NOMO-1 treated with DMSO at 0.1 percent for 48 hours (cell line): Measurements from ENCODE around the gene SAP30L.

Experiments
- DNase-seq: peaks from one replicate; lab custom pipeline; 2025; ENCODE audit not compliant: unreplicated experiment; lab: John Stamatoyannopoulos, UW

The SAP30L gene

DNA sequence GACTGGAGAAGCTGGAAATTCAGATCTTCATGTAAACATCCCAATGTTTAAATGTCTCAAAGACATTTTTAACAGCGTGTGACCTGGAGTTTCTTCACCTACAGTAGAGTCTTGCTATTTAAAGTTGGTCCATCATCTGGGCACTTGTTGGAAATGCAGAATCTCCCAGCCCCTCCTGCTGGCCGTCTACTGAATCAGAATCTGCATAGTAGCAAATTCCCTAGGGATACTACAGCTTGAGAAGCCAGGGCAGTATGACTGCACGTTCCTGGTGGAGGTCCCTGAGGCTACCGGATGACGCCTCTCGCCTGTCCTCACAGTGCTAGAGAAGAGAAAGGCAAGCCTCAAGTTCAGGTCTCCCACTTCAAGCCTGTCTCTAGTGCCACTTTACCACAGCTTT, 15.7 kb downstream of the SAP30L start:
- DNase-seq, result no peak

DNA sequence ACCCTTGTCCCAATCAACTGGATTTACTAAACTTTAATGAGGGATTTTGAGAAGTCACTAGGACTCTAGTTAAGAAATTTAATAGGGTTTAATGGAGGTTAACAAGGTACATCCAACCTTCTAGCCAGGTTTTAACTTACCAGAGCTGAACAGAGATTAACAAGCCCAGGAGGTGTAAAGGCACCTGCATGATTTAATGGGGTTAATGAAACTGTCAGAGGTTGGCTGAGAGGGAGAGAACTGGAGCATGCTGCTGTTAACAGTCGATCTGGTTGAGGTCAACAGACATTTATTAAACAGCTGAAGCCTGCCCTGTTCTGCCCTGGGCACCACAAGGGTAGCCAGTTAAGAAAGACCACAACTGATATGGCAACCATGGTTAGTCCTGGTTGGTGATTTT, 18.6 kb downstream of the SAP30L start:
- no peak for DNase-seq

DNA sequence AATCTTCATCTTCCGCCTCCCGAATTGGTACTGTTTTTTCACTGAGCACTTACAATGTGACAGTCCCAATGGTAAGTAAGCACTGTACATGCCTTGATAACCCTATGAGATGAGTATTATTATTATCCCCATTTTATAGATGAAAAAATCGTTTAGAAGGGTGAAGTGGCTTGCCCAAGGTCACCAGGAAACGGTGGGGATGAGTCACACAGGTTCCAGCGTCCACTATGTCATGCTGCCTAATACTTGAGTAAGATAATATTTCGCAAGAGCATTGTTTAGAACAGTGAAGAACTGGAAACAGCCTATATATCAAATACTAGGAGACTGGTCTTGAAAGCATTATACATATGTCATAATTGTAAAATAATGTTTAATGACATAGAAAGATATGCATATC, 19.4 kb downstream of the SAP30L start:
- DNase-seq, result peak; percentile 86

DNA sequence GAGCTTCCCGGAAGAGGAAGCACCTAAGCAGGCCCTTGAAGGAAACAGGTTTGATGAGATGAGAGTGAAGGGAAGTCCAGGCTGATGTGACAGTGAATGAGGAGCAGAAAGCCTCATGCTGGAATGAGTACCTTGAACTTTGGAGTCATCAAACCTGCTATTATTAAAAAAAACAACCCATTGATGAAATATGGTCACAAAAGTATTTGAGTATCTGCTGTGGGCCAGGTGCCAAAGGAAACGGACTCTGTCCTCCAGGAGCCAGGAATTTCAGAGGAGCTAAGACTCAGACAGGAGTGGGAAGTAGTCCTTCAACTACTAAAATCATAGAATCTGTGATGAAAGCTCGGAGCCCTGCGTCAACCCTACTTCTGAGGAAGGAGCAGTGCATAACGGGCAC, 20.4 kb downstream of the SAP30L start:
- DNase-seq, result no peak

DNA sequence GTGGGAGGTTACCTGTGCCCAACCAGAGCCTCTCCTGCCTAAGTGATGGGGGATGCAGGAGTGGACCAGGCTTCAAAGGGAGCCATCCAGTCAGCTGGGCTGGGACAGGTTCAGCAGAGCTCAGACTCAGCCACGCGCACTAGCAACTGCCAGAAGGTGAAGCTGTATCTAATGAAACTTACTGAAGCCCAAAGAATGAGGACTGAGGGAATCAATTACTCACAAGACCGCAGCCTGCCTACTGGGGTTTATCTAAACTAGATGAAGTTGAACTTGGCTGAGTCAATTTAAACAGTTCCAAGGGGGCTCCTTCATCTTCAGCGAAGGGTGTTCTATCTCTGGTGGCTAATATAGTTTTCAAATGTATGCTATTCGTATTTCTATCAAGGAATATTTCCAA, 20.9 kb downstream of the SAP30L start:
- no peak for DNase-seq

DNA sequence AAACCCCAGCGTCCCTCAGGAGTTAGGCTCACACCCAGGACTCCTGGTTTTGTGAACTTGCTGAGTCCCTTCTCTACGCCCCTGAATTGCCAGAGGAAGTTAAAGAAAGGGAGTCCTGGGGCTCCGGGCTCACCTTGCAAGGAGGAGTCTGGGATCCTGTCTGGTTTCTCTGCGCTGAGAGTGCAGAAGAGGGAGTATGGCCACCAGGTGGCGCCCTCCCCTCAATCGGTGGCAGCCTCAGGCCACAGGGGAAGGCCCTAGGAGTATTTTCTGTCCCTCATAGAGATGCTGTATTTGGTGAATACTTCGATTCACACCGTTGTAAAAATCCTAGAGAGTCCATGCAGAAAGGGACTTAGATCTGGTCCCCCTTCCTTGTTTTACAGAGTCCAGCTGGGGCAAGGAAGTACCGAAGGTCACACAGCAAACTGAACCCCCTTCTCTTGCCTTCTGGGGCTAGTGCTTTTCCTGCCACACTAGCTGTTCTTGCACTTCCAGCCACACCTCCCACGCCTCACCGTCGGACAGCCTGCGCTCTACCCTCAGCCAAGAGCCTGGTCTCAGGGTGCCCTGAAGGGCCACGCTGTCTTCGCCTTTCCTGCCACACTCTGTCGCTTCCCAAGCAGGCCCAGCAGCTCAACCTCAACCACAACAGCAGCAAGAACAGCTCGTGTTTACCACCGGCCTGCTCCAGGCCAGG, 22.0 kb downstream of the SAP30L start:
- DNase-seq, result peak; percentile 58

DNA sequence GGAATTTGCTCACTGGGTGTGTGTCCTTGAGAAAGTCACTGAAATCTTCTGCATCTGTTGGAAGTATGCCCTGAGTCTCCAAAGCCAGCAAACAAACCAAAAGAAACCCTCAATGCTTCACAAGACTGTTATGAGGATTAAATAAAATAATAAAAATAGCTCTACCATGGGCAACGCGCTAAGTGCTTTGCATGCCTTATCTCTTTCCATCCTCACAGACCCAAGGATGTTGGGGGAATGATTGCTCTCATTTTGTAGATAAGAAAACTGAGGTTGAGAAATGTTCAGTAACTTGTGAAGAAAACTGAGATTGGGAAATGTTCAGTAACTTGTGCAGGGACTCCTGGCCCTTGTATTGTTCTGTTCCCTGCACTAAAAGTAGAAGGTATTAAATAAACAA, 24.3 kb downstream of the SAP30L start:
- DNase-seq, result no peak

DNA sequence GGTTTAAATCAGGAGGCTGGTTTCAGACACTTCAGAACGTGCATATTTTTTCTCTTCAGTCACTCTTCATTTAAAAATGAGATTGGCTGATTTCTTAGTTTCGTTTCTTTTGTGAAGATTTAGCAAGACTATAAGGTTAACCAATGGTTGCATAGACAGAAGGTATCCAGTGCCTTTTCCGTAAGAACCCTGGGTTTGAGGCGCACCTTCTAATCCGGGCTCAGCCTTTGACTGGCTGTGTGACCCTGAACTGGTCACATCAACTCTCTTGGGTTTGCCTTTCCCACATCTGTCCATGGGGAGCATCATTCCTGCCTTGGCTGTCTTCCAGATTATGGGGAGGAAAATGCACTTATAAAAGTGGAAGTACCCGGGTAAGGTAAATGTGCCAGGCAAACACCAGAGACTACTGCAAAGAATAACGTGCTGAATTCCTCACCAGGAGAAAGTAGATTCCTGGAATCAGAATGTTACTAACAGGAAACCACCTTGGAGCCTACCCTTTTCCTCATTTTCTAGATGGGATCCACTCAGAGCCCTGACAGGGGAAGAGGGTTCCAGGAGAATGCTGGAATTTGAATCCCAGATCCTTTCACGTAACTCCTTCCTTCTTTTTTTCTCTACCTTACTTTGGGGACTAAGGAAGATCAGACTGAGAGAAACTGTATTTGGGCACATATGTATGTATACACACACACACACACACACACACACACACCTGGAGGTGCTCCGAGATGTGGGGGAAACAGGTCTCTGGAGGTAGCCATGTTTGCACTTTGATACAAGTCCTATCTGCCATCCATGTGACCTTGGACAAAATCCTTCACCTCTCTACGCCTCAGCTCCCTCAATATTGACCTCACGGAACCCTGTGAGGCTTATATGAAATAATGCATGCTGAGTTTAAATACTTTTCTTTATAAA, 25.4 kb downstream of the SAP30L start:
- no peak for DNase-seq

DNA sequence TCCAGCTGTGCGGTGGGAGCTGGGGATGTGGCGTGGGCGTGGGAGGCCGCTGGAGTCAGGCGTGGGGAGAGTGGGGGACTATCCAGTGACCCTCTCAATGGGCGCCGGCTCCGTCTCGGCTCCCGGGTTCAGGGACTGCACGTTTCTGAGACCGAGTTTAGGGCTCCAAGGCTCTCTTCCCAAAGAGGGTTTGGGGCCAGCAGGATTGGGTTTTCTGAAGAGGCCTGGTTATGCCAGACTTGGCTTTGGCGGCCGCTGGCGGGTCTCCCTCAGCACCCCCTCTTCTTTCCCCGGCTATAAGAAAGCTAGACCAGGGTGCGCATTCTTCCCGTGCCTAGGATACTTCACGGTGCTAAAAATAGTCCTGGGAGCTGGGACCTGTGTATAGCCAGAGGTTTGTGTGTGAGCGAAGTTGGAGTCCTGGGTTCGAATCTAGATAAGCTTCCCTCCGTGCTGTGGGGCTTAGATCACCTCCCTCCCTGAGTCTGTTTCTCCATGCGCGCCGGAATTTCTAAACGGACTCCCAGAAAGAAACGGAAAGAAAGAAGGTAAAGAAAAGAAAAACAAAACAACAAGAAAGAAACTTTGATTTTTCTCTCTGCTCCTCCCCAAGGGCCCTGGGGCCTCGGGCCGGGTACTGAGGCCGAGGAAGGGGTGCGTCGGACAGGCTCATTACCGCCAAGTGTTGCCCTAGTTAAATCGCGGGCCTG, 27.2 kb downstream of the SAP30L start:
- DNase-seq, result no peak

DNA sequence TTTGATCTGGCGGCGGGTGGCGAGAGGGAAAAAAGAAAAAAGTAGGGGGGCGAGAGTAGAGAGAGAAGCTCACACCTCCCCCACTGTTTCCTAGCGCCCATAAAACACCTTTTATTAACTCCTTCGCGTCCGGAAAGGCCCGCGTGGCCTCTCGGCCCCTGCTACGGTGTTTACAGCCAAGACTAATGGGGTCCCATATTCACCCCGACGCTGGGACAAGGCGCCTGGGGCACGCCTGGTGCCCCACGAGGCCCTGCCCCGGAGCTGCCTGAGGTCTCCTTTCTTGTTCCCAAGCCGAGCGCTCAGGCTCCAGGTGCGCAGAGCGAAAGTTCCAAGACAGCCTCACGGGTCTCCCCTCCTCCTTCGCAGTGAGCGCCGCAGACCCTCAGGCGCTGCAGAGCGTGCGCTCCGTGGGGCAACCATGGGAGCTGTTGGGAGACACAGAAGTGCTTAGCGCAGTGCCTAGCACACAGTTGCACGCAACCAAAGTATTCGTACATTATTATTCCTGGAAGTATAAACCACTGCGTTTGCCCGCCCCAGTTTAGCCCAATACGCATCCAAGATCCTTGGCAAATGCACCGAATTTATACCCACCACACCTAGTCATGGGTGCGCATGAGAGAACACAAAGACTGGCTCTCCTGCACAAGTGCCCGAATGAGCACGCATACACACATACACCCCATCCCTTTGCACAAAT, 27.9 kb downstream of the SAP30L start:
- DNase-seq, result no peak

DNA sequence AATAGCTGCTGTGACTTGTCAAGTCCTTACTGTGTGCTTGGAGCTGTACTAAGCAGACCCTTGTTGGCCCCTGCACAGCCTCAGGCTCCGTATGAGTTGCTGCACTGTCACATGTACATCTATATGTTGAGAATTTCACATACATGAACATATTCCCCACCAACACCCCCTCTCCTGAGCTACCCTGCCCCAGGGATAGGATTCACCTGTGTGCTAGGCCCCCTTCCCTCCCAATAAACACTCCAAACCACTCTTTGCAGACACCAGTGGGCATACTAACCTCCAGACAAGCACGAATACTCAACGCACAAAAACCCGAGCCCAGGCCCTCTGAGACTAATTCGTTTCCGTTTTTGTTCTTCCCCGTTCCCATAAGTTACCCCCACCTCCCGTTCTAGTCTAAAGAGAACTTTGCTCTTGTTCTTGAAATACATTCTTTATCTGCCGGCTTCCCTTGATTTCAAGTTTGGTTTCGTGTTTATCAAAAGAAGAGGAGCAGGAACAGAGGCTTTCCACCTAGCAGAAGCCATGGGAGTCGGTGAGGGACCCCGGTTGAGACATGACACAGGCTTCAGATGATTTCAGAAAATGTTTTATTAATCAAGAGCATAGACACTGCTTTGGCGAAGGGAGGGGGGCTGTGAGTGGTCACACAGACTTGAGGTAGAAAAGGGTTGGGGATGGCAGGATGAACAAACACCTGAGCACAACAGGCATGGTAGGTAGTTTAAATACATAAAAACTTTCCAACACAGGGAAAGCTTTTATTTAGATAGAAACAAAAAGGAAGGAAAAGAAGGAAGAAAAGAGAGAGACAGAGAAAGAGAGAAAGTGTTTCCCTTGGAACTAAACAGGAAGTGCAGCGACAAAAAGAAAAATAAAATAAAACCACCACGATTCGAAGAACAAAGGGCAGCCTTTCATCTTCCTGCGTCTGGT, 28.9 kb downstream of the SAP30L start:
- DNase-seq, result no peak

DNA sequence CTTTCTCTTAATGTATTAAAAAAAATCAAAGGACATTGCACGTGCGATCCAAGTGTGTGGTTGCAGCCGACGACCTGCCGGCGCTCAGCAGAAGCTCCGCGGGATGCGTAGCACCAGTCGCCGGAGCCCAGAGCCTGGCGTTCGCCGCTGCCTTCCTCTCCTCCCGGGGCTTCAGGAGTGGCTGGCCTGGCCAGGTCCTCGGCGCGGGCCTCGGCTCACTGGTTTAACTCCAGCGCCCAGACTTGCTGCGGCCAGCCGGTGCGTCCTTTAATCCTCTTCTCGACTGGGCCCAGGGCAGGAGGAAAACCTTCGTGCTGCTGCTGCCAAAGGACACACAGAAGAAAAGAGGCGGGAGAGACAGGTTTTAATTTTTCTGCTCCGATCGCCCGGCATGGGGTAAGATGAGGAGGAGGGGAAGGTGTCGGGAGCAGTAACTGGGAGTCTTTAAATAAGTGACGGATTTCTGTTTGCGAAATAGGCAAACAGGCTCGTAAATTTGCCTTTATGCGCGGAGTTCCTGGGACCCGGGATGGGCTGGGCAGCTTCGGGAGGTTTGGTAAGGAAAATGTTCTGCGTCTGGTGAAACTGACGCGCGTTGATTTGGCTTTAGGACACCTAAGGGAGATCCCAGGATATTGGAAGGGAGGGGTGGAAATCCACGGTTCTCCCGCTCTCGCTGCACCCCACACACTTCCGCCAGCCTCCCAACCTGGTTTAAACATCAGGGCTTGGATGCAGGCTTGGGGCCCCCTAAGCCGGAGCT, 30.0 kb downstream of the SAP30L start:
- peak; percentile 19 for DNase-seq

DNA sequence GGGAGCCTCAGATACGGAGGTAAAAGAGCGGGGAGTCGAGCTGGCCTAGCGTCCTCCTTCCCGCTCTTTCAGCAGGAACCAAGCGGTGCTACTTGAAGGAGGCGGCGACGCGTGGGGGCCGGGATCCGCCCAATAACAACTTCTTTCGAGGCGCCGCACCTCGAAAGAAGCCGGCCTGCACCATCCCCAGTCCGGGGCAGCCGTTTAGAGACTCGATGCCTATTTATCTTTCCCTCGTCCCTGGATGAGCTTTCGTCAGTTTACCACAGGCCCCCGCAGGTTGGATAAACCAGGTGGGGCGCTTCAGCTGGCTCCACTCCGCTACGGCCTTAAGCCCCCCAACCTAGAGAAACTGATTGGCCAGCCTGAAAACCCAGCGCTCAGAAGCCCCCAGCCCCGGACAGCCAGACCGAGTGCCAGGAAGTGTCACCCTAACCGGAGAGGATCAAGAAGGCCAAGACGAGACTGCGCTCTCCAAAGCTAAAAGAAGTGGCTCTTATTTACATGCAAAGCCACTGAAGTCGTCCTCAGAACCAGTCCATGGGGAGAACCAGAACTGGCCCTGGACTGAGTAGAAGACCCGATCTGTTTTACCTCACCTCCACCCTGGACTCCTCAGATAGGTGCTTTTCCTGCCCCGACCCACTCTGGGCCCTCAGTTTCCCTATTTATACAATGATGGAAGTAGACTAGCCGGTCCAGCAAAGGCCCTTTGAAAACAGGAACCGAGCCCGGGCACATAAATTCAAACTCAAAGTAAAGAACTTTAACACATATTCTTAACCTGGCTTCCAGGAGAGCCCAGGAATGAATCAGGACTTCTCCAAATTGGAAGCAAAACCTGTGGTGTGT, 30.8 kb downstream of the SAP30L start:
- DNase-seq, result no peak

DNA sequence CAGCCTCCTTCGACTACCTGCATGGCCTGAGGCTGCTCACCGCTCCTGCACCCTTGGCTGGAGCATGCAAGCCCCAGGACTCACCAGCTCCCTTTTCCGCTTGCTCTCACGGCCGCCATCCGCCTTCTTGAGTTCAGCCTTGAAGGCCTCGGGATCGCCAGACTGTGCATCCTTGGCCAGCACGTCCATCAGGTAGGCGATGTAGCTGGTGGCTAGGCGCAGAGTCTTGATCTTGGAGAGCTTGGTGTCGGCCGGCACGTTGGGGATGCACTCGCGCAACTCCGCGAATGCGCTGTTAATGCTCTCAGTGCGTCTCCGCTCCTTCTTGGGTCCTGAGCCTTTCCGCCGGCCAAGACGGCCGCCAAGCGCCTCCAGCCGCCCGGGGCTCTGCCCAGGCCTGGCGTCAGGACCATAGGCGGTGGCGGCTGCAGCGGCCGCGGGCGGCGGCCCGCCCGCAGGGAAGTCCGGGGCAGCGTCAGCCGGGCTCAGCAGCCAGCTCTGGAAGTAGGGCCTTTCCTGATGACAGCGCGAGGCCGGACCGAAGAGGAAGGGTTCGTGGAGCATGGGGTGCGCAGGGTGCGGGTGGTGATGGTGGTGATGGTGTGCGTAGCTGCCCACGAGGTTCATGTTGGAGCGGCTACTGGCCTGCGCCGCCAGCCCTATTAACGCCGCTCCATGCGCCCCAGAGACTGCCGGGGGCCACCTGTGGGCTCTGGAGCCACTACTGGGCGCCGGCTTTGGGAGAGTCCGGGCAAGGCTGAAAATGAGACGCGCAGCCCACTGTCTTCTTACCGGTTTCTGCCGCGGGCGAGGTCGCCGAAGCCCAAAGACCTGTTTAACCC, 31.8 kb downstream of the SAP30L start:
- no peak for DNase-seq

DNA sequence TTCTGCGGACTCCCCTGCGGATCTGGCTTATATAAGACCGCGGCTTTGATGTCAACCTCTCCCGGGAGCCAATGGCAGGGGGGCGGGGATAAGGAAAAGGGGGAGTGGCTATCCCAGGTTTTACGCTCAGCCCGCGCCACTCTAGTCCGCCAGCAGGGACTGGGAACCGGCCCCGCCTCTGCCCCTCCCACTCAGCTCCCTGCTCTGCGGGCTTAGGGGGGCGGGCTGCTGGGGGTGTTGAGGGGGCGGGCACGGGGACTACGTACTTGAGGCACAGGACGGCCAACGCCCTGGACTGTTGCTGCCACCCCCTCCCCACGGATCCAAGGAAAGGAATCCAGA, 32.4 kb downstream of the SAP30L start, which contains the start of gene HAND1:
TSS of gene HAND1 (minus strand) at position 4 of the 342 bp plus-strand sequence. CDS start 219 bp downstream, outside the sequence.
- DNase-seq, result no peak

DNA sequence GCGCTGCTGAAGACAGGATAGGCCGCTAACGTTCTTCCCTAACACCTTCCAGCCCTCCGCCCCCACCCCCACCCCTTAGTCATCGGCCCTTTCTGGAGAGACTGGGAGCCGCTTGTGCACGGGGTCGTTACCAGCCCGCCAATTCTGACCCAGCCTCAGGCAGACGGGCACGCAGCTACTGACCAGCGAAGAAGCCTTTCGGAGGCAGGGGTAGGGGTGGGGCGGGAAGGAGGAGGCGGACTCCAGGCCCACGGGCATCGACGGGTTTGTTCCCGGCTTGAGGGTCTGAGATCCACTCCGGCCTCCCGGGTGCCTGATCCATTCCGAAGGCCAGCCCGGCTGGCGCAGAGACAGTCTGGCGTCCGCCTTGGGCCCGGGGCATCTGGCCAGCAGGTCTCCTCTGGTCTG, 33.0 kb downstream of the SAP30L start:
- no peak for DNase-seq

DNA sequence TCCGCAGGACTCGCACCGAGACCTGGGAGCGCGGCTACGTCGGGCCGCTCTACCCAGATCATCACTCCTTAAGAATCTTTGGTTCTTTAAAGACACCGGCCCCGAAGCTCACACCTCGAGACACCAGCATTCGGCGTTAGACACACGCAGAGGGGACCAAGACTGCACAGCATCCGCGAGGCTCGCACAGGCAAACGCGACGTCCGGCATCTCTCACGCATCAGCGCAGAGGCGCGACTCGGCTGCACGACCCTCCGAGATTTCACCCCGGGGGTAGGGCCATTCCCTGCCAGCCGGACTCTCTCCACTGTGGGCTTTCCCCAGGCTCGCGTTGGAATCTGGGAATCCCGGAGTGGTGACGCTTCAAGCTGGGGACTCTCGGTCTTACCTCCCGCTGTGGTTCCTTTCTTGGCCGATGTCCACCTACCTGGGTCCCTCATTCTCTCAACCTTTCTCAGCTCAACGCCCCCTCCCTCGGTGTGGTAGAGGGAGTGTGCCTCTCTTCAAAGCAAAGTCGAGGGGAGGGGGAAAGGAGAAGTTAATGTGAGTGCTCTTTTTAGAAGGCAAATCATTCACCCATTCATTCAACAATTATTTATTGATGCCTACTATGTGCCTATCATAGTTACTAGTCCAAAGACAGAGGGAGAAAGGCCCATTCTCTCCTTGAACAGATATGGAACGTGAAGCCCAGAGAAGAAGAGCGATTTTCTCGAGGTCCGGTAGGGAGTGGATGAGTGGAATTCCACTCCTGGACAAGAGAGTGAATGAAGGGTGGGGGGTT, 33.6 kb downstream of the SAP30L start:
- no peak for DNase-seq
